ENCODE results near the gene NINL. TPM values are rescaled to one million over a fixed set of nuclear protein-coding genes. Genes with fewer than 3 reads are reported as not detected.

NINL gene
- total RNA-seq, 1 donor from 2014 or later = 95.5 TPM

- H3K4me1 Mint-ChIP-seq (ENCODE audit: unreplicated experiment) = peaks cover 44% of the 10 kb centered on the region
- H3K27ac Mint-ChIP-seq (ENCODE audit: unreplicated experiment) = no peak overlapping the region
- no peak overlapping the region for H3K4me3 Mint-ChIP-seq (ENCODE audit: unreplicated experiment)
Observed at GRCh38 chr20:25538838-25539665, 46.3 kb downstream of the NINL start.

GRCh38 chr20:25537890-25538289, 47.4 kb downstream of the NINL start:
- TF ChIP-seq CTCF (IDR thresholded peaks at IDR 0.05; ENCODE audit: unreplicated experiment) = no peak
- Mint-ChIP-seq H3K4me3 (ENCODE audit: unreplicated experiment) (no peak overlapping the region), H3K27me3 (ENCODE audit: unreplicated experiment) (peaks cover 10% of the 10 kb centered on the region), H3K9me3 (ENCODE audit: unreplicated experiment) (no peaks in the 10 kb centered on the region), H3K27ac (ENCODE audit: unreplicated experiment) (no peak overlapping the region), H3K4me1 (ENCODE audit: unreplicated experiment) (peaks cover 54% of the 10 kb centered on the region), H3K36me3 (ENCODE audit: low read depth, unreplicated experiment) (peaks cover 5% of the 10 kb centered on the region)
- DNase-seq (ENCODE audit: low spot score) = no peak

More at GRCh38 chr20:25538838-25539665, 46.3 kb downstream of the NINL start:
- Mint-ChIP-seq H3K36me3 (ENCODE audit: low read depth, unreplicated experiment) (peaks cover 5% of the 10 kb centered on the region), H3K9me3 (ENCODE audit: unreplicated experiment) (no peaks in the 10 kb centered on the region), H3K27me3 (ENCODE audit: unreplicated experiment) (peaks cover 10% of the 10 kb centered on the region)
- DNase-seq (ENCODE audit: low spot score) = no peak
- no peak for TF ChIP-seq CTCF (IDR thresholded peaks at IDR 0.05; ENCODE audit: unreplicated experiment)

DNA sequence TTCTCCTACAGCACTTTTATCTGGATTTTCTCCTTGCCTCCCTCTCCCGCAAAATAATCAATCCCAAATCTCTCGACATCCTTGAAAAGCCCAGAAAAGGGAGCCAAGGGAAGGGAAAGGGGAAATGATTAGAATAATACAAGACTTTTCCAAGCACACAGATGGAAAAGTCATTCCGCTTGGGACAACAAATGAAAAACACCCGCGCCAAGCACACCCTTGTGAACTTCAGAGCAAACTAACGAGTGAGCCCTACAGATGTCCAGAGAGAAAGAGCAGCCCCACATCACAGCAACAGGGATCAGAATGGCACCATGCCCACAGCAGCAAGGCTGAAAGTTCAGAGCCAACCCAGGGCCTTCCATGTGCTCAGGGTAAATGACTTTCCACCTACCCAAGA, 49.6 kb downstream of the NINL start:
- Mint-ChIP-seq H3K4me1 (ENCODE audit: unreplicated experiment) (peaks cover 63% of the 10 kb centered on the region), H3K27me3 (ENCODE audit: unreplicated experiment) (peaks cover 16% of the 10 kb centered on the region), H3K4me3 (ENCODE audit: unreplicated experiment) (no peak overlapping the region), H3K9me3 (ENCODE audit: unreplicated experiment) (no peaks in the 10 kb centered on the region), H3K27ac (ENCODE audit: unreplicated experiment) (peak overlapping the region; percentile 28), H3K36me3 (ENCODE audit: low read depth, unreplicated experiment) (peaks cover 14% of the 10 kb centered on the region)
- TF ChIP-seq CTCF (IDR thresholded peaks at IDR 0.05; ENCODE audit: unreplicated experiment) = no peak
- DNase-seq (ENCODE audit: low spot score) = no peak

GRCh38 chr20:25534845-25535244, 50.5 kb downstream of the NINL start:
- Mint-ChIP-seq H3K27ac (ENCODE audit: unreplicated experiment) (peak overlapping the region; percentile 87), H3K27me3 (ENCODE audit: unreplicated experiment) (peaks cover 22% of the 10 kb centered on the region), H3K9me3 (ENCODE audit: unreplicated experiment) (no peaks in the 10 kb centered on the region), H3K36me3 (ENCODE audit: low read depth, unreplicated experiment) (peaks cover 22% of the 10 kb centered on the region), H3K4me3 (ENCODE audit: unreplicated experiment) (no peak overlapping the region), H3K4me1 (ENCODE audit: unreplicated experiment) (peaks cover 62% of the 10 kb centered on the region)
- no peak for DNase-seq (ENCODE audit: low spot score)
- no peak for TF ChIP-seq CTCF (IDR thresholded peaks at IDR 0.05; ENCODE audit: unreplicated experiment)

Measured in endothelial cell (in vitro differentiated cells).